NCI-H460 (cell line): ENCODE data around the gene HES1. TPM values are rescaled to one million over a fixed set of nuclear protein-coding genes. Genes with fewer than 3 reads are reported as not detected.

ENCODE experiments used
- DNase-seq: peaks from one replicate; pipeline ENCODE4 v3.0.0-alpha.2; 2016; ENCODE audit warnings: low read depth; ENCODE audit errors: extremely low read depth
- total RNA-seq: library from RNA; depleted of rRNA; stranded (reverse); fragments of >200 nt; shearing (Covaris generic); gene quantifications from 2 replicates; pipeline ENCODE4 v1.2.3, GENCODE V29; 2014

Gene HES1
- total RNA-seq, 1 experiment from 2014 or later: 17.7 TPM

GRCh38 chr3:194165271-194166018 lies 29.5 kb downstream of the HES1 start:
- no peak for DNase-seq

GRCh38 chr3:194166682-194167479 lies 30.9 kb downstream of the HES1 start:
- DNase-seq: no peak

GRCh38 chr3:194167480-194168282 lies 31.7 kb downstream of the HES1 start:
- no peak for DNase-seq

GRCh38 chr3:194168994-194169393 lies 33.0 kb downstream of the HES1 start:
- no peak for DNase-seq

GRCh38 chr3:194169595-194169994 lies 33.6 kb downstream of the HES1 start:
- DNase-seq: no peak

GRCh38 chr3:194170793-194171192 lies 34.8 kb downstream of the HES1 start:
- no peak for DNase-seq

- no peak for DNase-seq
Measured at GRCh38 chr3:194174406-194174805, 38.5 kb downstream of the HES1 start.

- no peak for DNase-seq
Measured at GRCh38 chr3:194174980-194175379, 39.0 kb downstream of the HES1 start.

- DNase-seq: no peak
Measured at GRCh38 chr3:194176274-194176991, 40.5 kb downstream of the HES1 start.

- no peak for DNase-seq
Measured at GRCh38 chr3:194177141-194177540, 41.2 kb downstream of the HES1 start.

GRCh38 chr3:194178128-194178527 lies 42.2 kb downstream of the HES1 start:
- no peak for DNase-seq

- DNase-seq: no peak
Measured at GRCh38 chr3:194178669-194179068, 42.7 kb downstream of the HES1 start.

GRCh38 chr3:194180570-194180969 lies 44.6 kb downstream of the HES1 start:
- DNase-seq: no peak

- DNase-seq: no peak
Measured at GRCh38 chr3:194181612-194182529, 45.9 kb downstream of the HES1 start.

GRCh38 chr3:194183271-194183670 lies 47.3 kb downstream of the HES1 start:
- no peak for DNase-seq

- DNase-seq: no peak
Measured at GRCh38 chr3:194184265-194184751, 48.4 kb downstream of the HES1 start.

- no peak for DNase-seq
Measured at GRCh38 chr3:194184801-194185200, 48.9 kb downstream of the HES1 start.

- DNase-seq: no peak
Measured at GRCh38 chr3:194185221-194185620, 49.3 kb downstream of the HES1 start.

- no peak for DNase-seq
Measured at GRCh38 chr3:194187233-194187944, 51.4 kb downstream of the HES1 start.
